HG03520 (cell line): ENCODE results near the gene MMP1.
"Not testable (repeated sequence)": the region's sequence is repeated elsewhere in the genome, so short reads cannot be mapped to it uniquely, and the experiment has no call there.

ENCODE experiments used
- ATAC-seq: cut with Tn5 transposase; IDR thresholded peaks from one replicate; pipeline ENCODE4 v1.9.1; 2021; ENCODE audit warnings: mild to moderate bottlenecking, moderate library complexity; ENCODE audit not compliant: unreplicated experiment

MMP1 gene

GRCh38 chr11:102762361-102762767 lies 35.6 kb downstream of the MMP1 start:
- ATAC-seq = no peak

- ATAC-seq = no peak
Measured at GRCh38 chr11:102761646-102762238, 36.2 kb downstream of the MMP1 start.

- ATAC-seq = no peak
Measured at GRCh38 chr11:102760344-102761035, 37.5 kb downstream of the MMP1 start.

GRCh38 chr11:102757823-102758549 lies 40.0 kb downstream of the MMP1 start:
- ATAC-seq = no peak

- ATAC-seq = no peak
Measured at GRCh38 chr11:102753267-102753666, 44.7 kb downstream of the MMP1 start.

- ATAC-seq = no peak
Measured at GRCh38 chr11:102751673-102752072, 46.3 kb downstream of the MMP1 start.

GRCh38 chr11:102749101-102749722 lies 48.7 kb downstream of the MMP1 start:
- no peak for ATAC-seq

GRCh38 chr11:102746746-102747578 lies 51.0 kb downstream of the MMP1 start:
- ATAC-seq = not testable (repeated sequence)
